ENCODE data around the gene FER. TPM values are rescaled to one million over a fixed set of nuclear protein-coding genes. Genes with fewer than 3 reads are reported as not detected.

The FER gene
- total RNA-seq, 1 donor from 2014 or later: 19.2 TPM

DNA sequence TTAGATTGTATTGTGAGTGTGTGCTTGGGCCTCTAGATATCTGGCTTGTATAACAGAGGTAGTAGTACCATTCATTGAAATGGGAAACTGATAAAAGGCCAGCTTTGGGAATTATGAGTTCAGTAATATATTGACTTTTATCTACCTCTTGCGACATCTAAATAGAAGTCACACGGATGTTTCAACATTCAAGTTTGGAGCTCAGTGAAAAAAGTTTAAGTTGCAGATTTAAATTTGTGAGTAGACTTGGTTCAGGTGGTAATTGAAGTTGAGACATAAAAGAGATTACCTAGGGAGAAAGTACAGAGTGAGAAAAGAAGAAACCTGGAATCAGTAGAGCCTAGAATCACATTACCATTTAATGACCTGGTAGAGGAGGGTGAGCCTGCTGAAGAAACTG lies 189.5 kb downstream of the FER start:
- H3K4me3 ChIP-seq: no peak overlapping the region
- TF ChIP-seq, protein P1, sequence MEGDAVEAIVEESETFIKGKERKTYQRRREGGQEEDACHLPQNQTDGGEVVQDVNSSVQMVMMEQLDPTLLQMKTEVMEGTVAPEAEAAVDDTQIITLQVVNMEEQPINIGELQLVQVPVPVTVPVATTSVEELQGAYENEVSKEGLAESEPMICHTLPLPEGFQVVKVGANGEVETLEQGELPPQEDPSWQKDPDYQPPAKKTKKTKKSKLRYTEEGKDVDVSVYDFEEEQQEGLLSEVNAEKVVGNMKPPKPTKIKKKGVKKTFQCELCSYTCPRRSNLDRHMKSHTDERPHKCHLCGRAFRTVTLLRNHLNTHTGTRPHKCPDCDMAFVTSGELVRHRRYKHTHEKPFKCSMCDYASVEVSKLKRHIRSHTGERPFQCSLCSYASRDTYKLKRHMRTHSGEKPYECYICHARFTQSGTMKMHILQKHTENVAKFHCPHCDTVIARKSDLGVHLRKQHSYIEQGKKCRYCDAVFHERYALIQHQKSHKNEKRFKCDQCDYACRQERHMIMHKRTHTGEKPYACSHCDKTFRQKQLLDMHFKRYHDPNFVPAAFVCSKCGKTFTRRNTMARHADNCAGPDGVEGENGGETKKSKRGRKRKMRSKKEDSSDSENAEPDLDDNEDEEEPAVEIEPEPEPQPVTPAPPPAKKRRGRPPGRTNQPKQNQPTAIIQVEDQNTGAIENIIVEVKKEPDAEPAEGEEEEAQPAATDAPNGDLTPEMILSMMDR (IDR thresholded peaks at IDR 0.05): no peak
- TF ChIP-seq POLR2AphosphoS5 (IDR thresholded peaks at IDR 0.05; ENCODE audit: insufficient read depth in 1 of 2, low read depth in 1 of 2) (no peak), POLR2A (IDR thresholded peaks at IDR 0.05) (no peak)
- peaks cover 4% of the 10 kb centered on the region for H3K9me3 ChIP-seq
- DNase-seq (ENCODE audit: extremely low spot score in 2 of 2): no peak
- no peak overlapping the region for H3K27ac ChIP-seq
- no peaks in the 10 kb centered on the region for H3K4me1 ChIP-seq
- H3K36me3 ChIP-seq: no peaks in the 10 kb centered on the region
- intact Hi-C loops (cut with DNase I): no loop called here
- H3K27me3 ChIP-seq: no peaks in the 10 kb centered on the region

DNA sequence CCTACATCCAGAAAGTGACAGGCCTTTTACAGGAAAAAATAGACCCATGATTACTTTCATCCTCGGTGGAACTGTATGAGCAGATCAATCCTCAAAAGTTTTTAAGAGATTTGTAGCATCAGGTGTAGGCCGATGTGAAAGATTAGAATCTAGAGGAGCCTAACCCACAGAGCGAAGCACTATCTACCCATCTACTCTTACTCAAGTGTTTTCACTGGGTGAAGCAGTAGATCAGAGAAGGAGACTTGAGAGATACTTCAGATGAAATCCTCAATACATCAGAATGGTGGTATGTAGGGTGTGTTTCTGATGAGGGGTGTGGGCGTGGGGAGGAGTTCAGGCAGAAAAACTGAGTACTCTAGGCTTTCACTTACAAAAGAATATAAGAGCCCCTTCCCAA lies 192.8 kb downstream of the FER start:
- no peak for DNase-seq (ENCODE audit: extremely low spot score in 2 of 2)
- intact Hi-C loops (cut with DNase I): no loop called here
- H3K27me3 ChIP-seq: no peaks in the 10 kb centered on the region
- no peaks in the 10 kb centered on the region for H3K36me3 ChIP-seq
- TF ChIP-seq, protein P1 (IDR thresholded peaks at IDR 0.05): no peak
- TF ChIP-seq POLR2A (IDR thresholded peaks at IDR 0.05): no peak
- no peak for TF ChIP-seq POLR2AphosphoS5 (IDR thresholded peaks at IDR 0.05; ENCODE audit: insufficient read depth in 1 of 2, low read depth in 1 of 2)
- H3K4me1 ChIP-seq: no peaks in the 10 kb centered on the region
- no peak overlapping the region for H3K4me3 ChIP-seq
- H3K27ac ChIP-seq: no peak overlapping the region
- H3K9me3 ChIP-seq: no peaks in the 10 kb centered on the region

DNA sequence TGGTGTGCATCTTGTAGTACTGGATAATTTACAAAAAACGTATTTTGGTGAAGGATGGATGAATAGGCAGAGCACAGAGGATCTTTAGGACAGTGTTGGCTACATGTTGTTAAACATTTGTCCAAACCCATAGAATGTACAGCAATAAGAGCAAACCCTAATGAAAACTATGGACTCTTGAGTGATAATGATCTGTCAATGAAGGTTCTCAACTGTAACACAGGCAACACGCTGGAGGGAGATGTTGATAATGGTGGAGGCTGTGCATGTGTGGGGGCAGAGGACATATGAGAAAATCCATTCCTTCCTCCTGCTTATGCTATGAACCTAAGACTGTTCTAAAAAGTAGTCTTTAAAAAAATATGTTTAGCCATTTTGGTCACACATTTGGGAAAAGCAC lies 194.0 kb downstream of the FER start:
- no peaks in the 10 kb centered on the region for H3K36me3 ChIP-seq
- no peaks in the 10 kb centered on the region for H3K27me3 ChIP-seq
- H3K4me3 ChIP-seq: no peak overlapping the region
- intact Hi-C loops (cut with DNase I): no loop called here
- TF ChIP-seq, protein P1 (IDR thresholded peaks at IDR 0.05): no peak
- TF ChIP-seq POLR2A (IDR thresholded peaks at IDR 0.05): no peak
- no peak for TF ChIP-seq POLR2AphosphoS5 (IDR thresholded peaks at IDR 0.05; ENCODE audit: insufficient read depth in 1 of 2, low read depth in 1 of 2)
- no peak overlapping the region for H3K27ac ChIP-seq
- H3K9me3 ChIP-seq: no peaks in the 10 kb centered on the region
- no peak for DNase-seq (ENCODE audit: extremely low spot score in 2 of 2)
- H3K4me1 ChIP-seq: no peaks in the 10 kb centered on the region

DNA sequence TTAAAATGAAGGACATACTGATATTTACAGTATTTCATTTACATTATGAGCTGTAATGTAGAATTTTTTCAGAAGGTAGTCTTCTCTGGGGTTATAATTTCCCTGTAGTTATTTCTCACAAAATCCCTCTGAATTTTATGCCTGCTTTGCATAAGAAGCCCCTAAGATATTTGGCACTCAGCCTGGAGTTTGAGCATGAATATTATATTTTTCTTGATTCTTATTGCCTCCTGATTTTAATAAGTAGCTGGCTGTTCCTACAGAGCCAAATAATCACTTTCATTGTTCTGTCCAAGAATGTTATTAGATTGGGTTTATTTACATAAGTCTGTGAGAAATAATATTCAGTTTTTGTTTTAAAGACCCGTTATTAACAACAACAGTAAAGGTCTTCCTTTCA lies 195.0 kb downstream of the FER start:
- no peak for DNase-seq (ENCODE audit: extremely low spot score in 2 of 2)
- Histone ChIP-seq H3K27me3 (no peaks in the 10 kb centered on the region), H3K36me3 (peaks cover 0 to 3% of the 10 kb centered on the region in 2 donors), H3K9me3 (no peaks in the 10 kb centered on the region), H3K4me3 (no peak overlapping the region), H3K4me1 (no peaks in the 10 kb centered on the region), H3K27ac (no peak overlapping the region)
- intact Hi-C loops (cut with DNase I): no loop called here
- no peak for TF ChIP-seq POLR2AphosphoS5 (IDR thresholded peaks at IDR 0.05; ENCODE audit: insufficient read depth in 1 of 2, low read depth in 1 of 2)
- TF ChIP-seq POLR2A (IDR thresholded peaks at IDR 0.05): no peak
- TF ChIP-seq, protein P1 (IDR thresholded peaks at IDR 0.05): no peak

DNA sequence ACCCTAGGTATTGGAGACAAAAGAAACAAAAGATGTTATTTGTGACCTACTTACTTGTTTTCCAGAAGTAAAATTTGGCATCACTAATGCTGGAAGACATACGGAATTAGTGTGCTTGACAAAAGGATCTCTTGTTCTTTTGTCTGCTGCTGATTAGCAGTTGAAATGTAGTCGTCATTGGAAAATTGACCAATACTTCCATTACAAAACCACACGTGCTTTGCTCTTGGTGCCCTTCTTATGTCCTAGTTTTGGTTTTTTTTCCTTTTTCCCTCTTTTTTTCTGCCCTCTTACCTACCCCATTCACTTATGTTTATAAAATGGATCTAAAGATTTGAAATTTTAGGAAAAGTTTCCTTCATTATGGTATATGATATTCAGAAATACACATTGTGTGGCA lies 197.4 kb downstream of the FER start:
- H3K4me3 ChIP-seq: no peak overlapping the region
- intact Hi-C loops (cut with DNase I): no loop called here
- TF ChIP-seq, protein P1 (IDR thresholded peaks at IDR 0.05): no peak
- no peak for TF ChIP-seq POLR2A (IDR thresholded peaks at IDR 0.05)
- no peak for TF ChIP-seq POLR2AphosphoS5 (IDR thresholded peaks at IDR 0.05; ENCODE audit: insufficient read depth in 1 of 2, low read depth in 1 of 2)
- peaks cover 0 to 3% of the 10 kb centered on the region in 2 donors for H3K36me3 ChIP-seq
- no peaks in the 10 kb centered on the region for H3K27me3 ChIP-seq
- no peaks in the 10 kb centered on the region for H3K9me3 ChIP-seq
- no peaks in the 10 kb centered on the region for H3K4me1 ChIP-seq
- H3K27ac ChIP-seq: no peak overlapping the region
- no peak for DNase-seq (ENCODE audit: extremely low spot score in 2 of 2)
